GM19328 (cell line): ENCODE results near the gene WNK2.
"Not testable (repeated sequence)": the region's sequence is repeated elsewhere in the genome, so short reads cannot be mapped to it uniquely, and the experiment has no call there.

ENCODE experiments used
- ATAC-seq: cut with Tn5 transposase; IDR thresholded peaks from one replicate; pipeline ENCODE4 v1.9.1; 2021; ENCODE audit warnings: mild to moderate bottlenecking, moderate library complexity; ENCODE audit not compliant: unreplicated experiment

Gene WNK2

DNA sequence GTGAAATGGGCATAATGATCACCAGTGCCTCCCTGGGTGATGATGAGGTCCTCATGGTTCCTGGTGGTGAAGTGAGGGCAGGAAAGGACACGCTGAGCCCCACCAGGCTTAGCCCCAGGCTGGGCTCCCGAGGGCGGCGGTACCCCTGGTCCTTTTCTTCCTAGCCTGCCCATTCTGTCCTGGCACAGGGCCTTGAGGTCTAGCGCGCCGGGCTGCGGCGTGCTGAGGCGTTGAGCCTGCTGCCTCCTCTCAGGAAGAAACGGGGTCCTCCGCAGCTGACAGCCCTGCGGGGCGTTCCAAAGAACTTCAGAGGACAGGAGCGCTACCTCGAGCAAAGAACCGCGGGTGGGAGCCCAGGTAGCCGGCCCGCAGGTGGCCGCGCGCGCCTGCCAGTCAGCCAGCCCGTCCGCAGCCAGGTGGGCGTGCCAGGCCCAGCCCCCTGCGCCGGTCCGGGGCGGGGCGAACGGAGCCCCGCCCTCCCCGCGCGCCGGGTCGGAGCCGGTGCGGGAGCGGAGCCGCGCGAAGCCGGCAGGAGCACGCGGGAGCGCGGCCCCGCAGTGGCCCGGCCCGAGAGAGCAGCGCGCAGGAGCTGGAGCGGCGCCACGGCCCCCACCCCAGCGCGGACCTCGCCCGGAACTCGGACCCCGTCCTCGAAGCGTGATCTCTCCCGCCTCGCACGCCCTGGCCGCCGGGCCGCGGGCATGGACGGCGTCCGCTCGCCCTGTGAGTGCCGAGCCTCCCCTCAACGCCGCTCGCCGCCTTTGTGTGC lies at the start of gene WNK2:
TSS of gene WNK2 (plus strand) at position 477 of the 769 bp plus-strand sequence. CDS start 791 bp downstream, outside the sequence.
- no peak for ATAC-seq

DNA sequence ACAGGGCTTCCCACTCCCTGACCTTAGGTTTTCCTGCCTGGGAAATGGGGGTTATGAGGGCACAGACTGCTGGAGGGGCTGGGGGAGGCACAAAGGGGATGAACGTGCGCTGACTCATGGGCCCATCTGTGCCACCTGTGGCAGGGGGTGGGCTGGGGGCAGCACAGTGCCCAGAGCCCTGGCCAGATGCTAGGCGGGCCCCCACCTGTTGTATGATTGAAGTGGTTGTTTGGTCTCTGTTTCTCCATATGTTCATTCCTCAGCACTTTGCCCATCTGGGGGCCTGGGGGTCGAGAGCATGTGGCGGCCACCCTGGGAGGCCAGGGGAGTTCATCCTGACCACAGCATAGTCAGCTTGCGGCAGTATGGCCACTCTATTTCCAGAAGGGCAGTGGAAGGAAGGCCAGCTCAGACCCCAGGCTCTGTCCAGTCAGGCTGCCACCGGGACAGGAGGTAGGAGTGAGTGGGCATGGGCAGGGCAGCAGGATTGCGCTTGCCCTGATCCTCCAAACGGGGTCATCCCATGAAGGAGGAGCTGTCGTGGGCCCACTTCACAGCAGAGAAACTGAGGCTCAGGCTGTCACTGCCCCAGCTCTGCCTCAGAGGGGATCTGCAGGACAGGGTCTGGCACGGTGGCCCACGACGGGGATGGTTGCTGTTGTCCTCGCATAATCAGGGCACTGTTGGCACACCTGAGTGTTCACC lies 49.0 kb upstream of the WNK2 start:
- ATAC-seq: no peak

GRCh38 chr9:93136011-93136440 lies 47.9 kb upstream of the WNK2 start:
- no peak for ATAC-seq

DNA sequence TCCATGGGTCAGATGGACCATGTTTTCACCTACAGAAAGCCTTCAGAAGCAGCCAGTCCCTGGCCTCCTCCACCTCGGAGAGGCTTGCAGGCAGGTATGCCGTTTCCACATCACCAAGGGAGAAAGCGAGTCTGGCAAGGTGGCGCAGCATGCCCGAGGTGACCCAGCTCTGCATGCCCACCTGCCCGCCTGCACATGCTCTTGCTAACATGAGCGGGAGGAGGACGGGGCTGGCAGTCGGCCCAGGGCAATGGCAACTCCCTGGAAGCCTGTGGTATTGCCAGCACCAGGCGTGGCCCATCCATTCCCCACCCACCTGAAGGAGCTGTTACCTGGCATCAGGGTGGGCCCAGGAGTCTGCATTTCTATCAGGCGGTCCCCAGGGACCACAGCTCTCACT lies 46.6 kb upstream of the WNK2 start:
- ATAC-seq: no peak

- ATAC-seq: no peak
These were observed 45.7 kb upstream of the WNK2 start for GRCh38 chr9:93138171-93138764.

- ATAC-seq: no peak
These were observed 44.4 kb upstream of the WNK2 start for GRCh38 chr9:93139365-93140182.

DNA sequence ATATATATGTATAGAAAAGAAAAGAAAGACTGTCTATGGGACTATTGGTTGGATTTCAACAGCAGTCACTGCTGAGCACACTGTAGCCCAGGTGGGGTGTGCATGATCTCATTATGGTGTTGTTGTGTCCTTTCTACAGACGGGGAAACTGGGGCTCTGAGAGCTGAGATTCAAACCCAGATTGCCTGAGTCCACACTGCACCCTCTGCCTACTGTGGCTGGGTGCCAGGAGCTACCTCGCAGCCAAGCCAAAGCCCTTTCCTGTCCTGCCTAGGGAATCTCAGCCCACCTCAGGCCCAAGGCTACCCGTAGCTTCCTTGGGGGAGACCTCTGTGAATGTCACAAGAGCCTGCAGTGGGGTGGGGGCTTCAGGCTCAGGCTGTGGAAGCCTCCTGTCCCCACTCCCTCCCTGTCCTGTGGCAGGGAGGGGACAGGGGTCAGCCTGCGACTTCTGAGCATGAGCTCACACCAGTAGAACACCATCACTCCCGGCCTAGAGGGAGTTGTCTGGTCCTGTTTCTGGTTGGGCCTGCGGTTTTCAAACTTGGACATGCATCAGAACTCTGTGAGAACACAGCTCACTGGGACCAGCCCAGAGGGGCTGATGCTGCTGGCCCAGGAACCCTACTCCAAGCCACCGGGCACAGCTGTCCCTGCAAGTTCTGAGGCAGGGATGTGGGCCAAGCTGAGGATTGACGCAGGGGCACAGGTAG lies 42.0 kb upstream of the WNK2 start:
- ATAC-seq: no peak

DNA sequence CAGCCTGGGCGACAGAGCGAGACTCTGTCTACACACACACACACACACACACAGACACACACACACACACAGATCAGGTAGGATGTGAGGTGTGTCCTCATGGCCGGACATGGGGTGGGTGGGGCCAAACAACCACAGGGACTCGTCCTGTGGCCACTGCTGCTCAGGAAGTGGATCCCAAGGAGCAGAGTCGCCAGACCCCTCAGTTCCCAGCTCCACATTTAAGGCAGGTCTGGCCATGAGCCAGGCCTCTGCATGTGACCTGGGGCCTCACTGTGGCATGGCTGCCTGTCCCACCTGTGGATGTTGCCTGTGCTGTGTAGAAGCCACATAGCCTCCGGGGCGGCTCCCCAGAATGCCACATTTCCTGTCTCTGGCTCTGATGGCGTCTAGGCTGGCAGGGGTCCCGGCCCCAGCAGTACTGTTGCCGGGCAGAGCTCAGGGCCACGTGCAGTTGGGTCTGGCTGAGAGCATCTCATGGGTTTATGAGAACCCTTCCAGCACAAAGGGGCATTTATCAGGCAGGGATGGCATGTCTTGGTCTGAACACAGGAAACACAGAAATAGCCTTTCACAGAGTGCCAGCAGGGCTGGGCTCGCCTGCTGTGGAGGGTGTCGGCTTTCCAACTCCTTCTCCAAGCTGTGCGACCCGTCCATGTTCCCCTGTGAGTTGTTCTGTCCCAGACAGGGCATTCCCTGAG lies 40.0 kb upstream of the WNK2 start:
- no peak for ATAC-seq

DNA sequence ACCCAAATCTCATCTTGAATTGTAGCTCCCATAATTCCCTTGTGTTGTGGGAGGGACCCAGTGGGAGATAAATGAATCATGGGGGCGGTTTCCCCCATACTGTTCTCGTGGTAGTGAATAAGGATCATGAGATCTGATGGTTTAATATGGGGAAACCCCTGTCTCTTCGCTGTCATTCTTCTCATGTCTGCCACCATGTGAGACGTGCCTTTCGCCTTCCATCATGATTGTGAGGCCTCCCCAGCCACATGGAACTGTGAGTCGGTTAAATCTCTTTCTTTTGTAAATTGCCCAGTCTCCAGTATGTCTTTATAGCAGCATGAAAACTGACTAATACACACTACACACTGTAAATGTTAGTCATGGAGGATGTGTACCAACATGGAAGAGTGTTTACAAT lies 37.2 kb upstream of the WNK2 start:
- not testable (repeated sequence) for ATAC-seq

DNA sequence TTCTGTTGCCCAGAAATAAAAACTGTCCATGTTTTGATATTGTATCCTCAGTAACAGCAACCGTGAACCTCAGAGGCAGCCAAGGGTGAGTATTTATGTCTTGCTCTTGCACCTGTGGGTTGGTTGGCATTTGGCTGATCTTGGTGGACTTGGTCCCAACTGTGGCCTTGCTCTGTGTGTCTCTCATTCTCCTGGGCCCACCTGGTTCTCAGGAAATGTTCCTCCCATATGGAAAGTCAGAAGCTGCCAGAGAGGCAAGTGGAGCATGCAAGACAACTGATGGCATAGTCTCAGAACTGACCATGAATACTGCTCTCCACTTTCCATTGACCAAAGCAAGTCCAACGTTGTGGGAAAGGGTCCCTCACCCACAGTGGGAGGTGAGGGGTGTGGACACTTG lies 36.3 kb upstream of the WNK2 start:
- no peak for ATAC-seq

DNA sequence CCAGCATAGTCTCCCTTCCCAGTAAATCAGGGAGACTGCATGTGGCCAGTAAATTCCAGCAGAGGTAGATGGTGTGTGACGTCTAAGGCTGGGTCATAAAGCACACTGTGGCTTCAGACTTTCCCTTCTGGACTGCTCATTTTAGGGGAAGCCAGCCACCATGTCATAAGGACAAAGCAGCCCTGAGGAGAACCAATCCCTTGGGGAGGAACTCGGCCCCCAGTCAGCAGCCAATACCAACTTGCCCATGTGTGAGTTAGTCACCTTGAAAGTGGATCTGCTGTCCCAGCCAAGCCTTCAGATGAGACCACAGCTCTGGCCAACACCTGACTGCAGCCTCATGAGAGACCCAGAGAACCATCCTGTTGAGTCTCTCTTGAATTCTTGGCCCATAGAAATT lies 35.2 kb upstream of the WNK2 start:
- ATAC-seq: no peak

GRCh38 chr9:93149361-93149760 lies 34.6 kb upstream of the WNK2 start:
- ATAC-seq: no peak

DNA sequence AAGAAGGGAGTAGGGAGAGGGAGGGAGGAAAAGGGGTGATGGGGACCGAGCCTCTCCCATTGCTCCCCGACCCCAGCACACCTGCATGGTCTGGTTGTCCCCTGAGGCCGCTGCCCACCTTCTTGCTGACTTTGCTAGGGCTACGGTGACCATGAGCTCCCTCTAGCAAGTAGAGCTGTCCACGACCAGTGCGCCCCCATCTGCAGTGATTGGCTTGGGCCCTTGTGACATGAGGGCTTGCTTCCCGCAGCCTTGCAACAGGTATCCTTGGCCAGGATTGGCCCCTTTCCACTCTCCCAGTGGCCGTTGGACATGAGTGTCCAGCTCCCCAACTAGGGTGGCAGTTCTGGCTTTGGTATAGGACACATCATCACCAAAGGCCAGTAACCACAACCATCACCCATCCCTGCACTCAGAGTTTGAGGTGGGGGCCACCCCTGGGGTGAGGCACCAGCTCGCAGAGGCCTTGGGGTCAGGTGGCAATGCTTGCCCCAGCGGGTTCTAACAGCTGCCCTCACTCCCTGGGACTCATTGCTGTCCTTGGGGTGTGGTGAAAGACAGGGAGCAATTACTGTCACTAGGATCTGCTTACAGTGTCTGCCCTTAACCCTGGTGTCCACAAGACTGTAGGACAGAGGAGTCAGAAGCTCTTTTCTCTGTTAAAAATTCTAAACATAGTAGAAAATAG lies 32.7 kb upstream of the WNK2 start:
- no peak for ATAC-seq

DNA sequence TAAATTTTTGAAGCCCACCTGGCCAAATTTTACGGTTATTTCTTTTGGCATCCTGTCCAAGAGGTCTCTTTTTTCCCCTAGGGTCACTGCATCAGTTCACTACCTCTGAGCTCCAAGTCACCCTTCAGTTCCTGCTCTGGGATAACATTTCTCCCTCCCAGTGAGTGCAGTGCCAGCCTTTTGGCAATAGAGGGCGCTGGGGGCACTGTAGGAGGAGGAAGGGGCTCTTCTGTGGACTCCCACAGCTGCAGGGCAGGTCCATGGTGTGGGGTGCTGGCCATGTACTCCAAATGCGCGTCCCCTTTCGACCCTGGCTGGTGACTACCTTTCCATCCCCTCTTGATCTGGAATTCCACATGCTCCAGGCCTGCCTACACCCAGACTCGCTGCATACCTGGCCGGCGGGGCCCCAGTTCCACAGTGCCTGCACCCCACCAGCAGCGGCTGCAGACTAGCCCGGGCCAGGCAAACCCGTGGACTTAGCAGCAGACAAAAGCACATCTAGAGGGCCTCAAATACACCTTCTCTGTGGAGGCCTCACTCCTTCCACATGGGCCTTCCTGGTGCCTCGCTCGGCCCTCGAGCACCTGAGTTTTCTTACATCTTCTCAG lies 29.5 kb upstream of the WNK2 start:
- ATAC-seq: no peak

GRCh38 chr9:93155716-93156474 lies 28.0 kb upstream of the WNK2 start:
- ATAC-seq: no peak

- no peak for ATAC-seq
These were observed 27.4 kb upstream of the WNK2 start for GRCh38 chr9:93156475-93157008.

DNA sequence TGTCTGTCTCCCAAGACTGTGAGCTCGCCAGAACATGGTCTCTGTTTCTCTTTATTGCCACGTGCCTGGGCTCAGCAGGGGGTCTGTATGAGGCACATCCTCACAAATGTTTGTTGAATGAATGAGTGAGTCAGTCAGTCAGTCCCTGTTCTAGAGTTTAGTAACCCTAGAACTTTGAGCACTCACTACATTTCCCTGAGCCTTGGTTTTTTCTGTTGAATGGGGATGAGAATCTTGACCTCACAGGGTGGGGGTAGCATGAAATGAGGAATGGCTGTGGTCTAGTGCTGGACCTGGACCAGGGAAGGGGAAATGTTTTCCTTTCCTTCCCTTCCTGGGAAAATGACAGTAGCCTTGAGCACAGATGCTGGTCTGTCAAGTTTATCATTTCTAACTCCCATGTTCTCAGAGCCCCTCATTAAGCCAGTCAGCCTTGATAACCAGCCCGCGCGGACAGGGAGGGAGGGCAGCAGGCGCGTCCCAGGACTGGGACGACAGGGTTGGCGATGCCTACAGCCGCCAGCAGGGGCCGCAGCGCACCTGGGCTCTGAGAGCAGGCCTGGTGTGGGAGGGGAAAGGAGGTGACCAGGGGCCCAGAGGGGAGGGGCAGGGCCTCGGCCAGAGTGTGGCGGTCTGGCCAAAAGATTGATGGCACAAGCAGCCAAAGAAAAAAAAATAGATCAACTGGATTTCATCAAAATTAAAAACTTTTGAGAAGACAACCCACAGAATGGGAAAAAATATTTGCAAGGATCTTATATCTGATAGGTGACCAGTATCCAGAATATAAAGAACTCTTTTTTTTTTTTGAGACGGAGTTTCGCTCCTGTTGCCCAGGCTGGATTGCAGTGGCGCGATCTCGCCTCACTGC lies 24.1 kb upstream of the WNK2 start:
- ATAC-seq: peak; percentile 86
